Prostate gland (tissue), 2 donors: ENCODE data around the gene ILRUN.

Source experiments
- CTCF ChIP-seq, 4 experiments: fragments of 200-600 bp in 2 of 4; fragments of 450-650 bp in 2 of 4; sonication (generic) in 2 of 4; IDR thresholded peaks; 1 replicate in 3 of 4; 2 replicates in 1 of 4; pipeline ENCODE4 v1.5.1; 2016 to 2019; ENCODE audit warnings: antibody characterized with exemption in 4 of 4, mild to moderate bottlenecking in 2 of 4, moderate library complexity in 2 of 4
- POLR2A ChIP-seq: fragments of 450-650 bp; IDR thresholded peaks from one replicate; pipeline ENCODE4 v1.6.1; 2016; ENCODE audit warnings: antibody characterized with exemption, mild to moderate bottlenecking
- POLR2AphosphoS5 ChIP-seq: sonication (generic); formaldehyde crosslinking; IDR thresholded peaks from one replicate; pipeline ENCODE4 v1.6.1; 2017; ENCODE audit warnings: antibody characterized with exemption

DNA sequence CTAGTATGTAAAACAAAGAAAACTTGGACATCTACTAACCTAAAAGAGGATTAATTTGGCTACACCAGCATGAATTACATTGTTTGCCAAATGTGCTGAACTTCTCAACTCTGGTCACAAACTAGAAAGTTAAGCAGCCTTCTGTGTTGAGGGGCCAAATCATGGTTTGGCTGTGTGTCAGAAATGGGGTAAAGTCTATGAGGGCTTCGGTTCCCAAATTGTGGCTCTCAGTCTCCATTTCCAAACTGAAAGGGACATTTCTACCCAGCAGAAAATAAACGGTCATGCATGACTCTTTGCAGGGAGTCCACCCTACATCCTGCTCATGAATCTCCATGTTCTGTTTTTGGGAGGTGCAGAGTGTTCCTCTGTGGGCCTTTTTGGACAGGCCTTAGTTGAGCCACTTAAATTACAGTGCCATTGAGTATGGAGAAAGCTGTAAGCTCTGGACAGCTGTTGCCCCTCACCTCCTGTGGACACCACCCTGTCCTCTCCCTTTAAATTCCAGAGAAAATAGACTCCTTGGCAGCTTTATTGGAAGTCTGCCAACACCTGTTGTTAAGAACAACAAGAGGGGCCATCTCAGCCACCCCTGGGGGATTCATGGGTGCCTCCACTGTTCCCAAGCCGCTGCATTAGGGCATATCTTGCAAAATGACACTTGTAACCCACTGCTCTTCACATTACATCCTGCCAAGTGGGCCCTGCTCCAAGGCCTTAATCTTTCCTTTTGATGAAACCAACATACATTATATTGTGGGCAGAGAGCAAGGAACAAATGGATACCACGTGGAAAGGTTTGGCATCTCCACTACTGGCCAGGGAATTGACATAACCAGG lies 33.3 kb upstream of the ILRUN start:
- TF ChIP-seq CTCF (IDR thresholded peaks at IDR 0.05) (no peak), POLR2AphosphoS5 (no peak), POLR2A (no peak)
